K562 (cell line): ENCODE data around the gene DHCR7. TPM values are rescaled to one million over a fixed set of nuclear protein-coding genes. Genes with fewer than 3 reads are reported as not detected.
A peak's percentile ranks its signal among the peaks of the same experiment; 100 is the strongest.

ENCODE experiments used
- ATAC-seq: fragments of 200-7000 bp; cut with Tn5 transposase; 3 replicates; pipeline ENCODE4 v1.9.1; 2020; ENCODE audit warnings: moderate library complexity
- BruUV-seq: library from RNA; stranded (reverse); fragments of 400-500 nt; replicated peaks from 2 replicates; lab custom pipeline; 2021; lab: Mats Ljungman, UMichigan
- CTCF ChIA-PET: fragments of 300-600 bp; formaldehyde crosslinking; extraction: SDS; loops from one replicate; lab custom pipeline; 2021; ENCODE audit warnings: low intra/inter-chr PET ratio; lab: Yijun Ruan, JAX
- POLR2A ChIA-PET: fragments of 300-600, 350-650 bp; sonication (Branson Sonifier 250); formaldehyde crosslinking; extraction: SDS; loops from one replicate; lab custom pipeline; 2021; ENCODE audit warnings: antibody characterized with exemption, inconsistent platforms; lab: Yijun Ruan, JAX
- DNase-seq, 4 experiments: peaks; one replicate each; pipeline versions ENCODE4 v3.0.0 to v3.0.0-alpha.2; 2011 to 2018; ENCODE audit warnings: low spot score in 3 of 4, mixed read lengths in 3 of 4; ENCODE audit errors: extremely low read depth in 1 of 4
- FAIRE-seq: peaks from 2 replicates; lab custom pipeline; 2011; peaks lifted over from hg19 to GRCh38; lab: Jason Lieb, UNC
- H2AFZ ChIP-seq: 2 replicates; pipeline ENCODE4 v1.6.0; 2011; ENCODE audit warnings: low read depth, low read length, control low read depth, inconsistent platforms
- H3K27ac ChIP-seq: fragments of 200-600 bp; 3 replicates; pipeline ENCODE4 v1.8.0; 2011; ENCODE audit warnings: low read depth, mild to moderate bottlenecking, control low read depth, inconsistent platforms, low read length, moderate library complexity, mixed read lengths; ENCODE audit errors: extremely low read depth
- H3K27me3 ChIP-seq, 2 experiments: fragments of 300-600 bp in 1 of 2; 2 replicates in 1 of 2; 3 replicates in 1 of 2; pipeline versions ENCODE4 v1.6.0 to v1.8.0; 2011; ENCODE audit warnings: inconsistent platforms in 2 of 2, low read length in 2 of 2, mild to moderate bottlenecking in 1 of 2, mixed read lengths in 1 of 2, moderate library complexity in 1 of 2; ENCODE audit not compliant: control insufficient read depth in 2 of 2, insufficient read depth in 2 of 2
- H3K36me3 ChIP-seq: fragments of 300-600 bp; 3 replicates; pipeline ENCODE4 v1.8.0; 2011; ENCODE audit warnings: mild to moderate bottlenecking, low read length, inconsistent platforms; ENCODE audit not compliant: control insufficient read depth, insufficient read depth
- H3K4me1 ChIP-seq, 2 experiments: fragments of 200-600 bp in 1 of 2; replicated peaks in 1 of 2; 2 replicates in 1 of 2; 3 replicates in 1 of 2; pipeline versions ENCODE4 v1.5.1 to v1.8.0; 2011; ENCODE audit warnings: inconsistent platforms in 2 of 2, low read length in 2 of 2, mild to moderate bottlenecking in 1 of 2, mixed read lengths in 1 of 2, moderate library complexity in 1 of 2; ENCODE audit not compliant: control insufficient read depth in 2 of 2, insufficient read depth in 2 of 2
- H3K4me2 ChIP-seq: 2 replicates; pipeline ENCODE4 v1.6.1; 2011; ENCODE audit warnings: low read length, control low read depth, inconsistent platforms, mixed read lengths; ENCODE audit not compliant: insufficient read depth
- H3K4me3 ChIP-seq: fragments of 200-600 bp; sonication (generic), shearing (Covaris generic); 2 replicates; pipeline ENCODE4 v1.5.1; 2016; ENCODE audit warnings: control low read depth, inconsistent platforms
- H3K79me2 ChIP-seq: fragments of 200-600 bp; 3 replicates; pipeline ENCODE4 v1.8.0; 2011; ENCODE audit warnings: low read length, inconsistent platforms; ENCODE audit not compliant: control insufficient read depth, insufficient read depth
- H3K9ac ChIP-seq, 2 experiments: 2 replicates each; pipeline versions ENCODE4 v1.6.0 to v1.6.1; 2011; ENCODE audit warnings: low read depth in 2 of 2, low read length in 2 of 2, control low read depth in 1 of 2, inconsistent platforms in 1 of 2, mild to moderate bottlenecking in 1 of 2, mixed read lengths in 1 of 2; ENCODE audit not compliant: insufficient read depth in 1 of 2
- H3K9me1 ChIP-seq: one replicate; pipeline ENCODE4 v1.6.0; 2011; ENCODE audit warnings: inconsistent platforms, mild to moderate bottlenecking, low read length, moderate library complexity; ENCODE audit not compliant: control insufficient read depth, insufficient read depth
- H3K9me3 ChIP-seq: replicated peaks from 2 replicates; pipeline ENCODE4 v1.5.1; 2011; ENCODE audit warnings: low read depth, low read length, inconsistent platforms; ENCODE audit not compliant: control insufficient read depth, insufficient read depth
- H4K20me1 ChIP-seq: replicated peaks from 2 replicates; pipeline ENCODE4 v1.6.1; 2011; ENCODE audit warnings: low read length, inconsistent platforms, mixed read lengths; ENCODE audit not compliant: control insufficient read depth, insufficient read depth
- ARID1B ChIP-seq: fragments of 450-650 bp; IDR thresholded peaks from 2 replicates; pipeline ENCODE4 v1.6.1; 2016; ENCODE audit warnings: antibody characterized with exemption, mild to moderate bottlenecking, inconsistent platforms
- BCOR ChIP-seq: fragments of 450-650 bp; IDR thresholded peaks from 2 replicates; pipeline ENCODE4 v1.6.1; 2016
- CAMTA2 ChIP-seq: fragments of 250-450 bp; sonication (Bioruptor Pico); conservative IDR thresholded peaks from 2 replicates; pipeline ENCODE4 v1.5.1; 2022
- CREM ChIP-seq: IDR thresholded peaks from 2 replicates; pipeline ENCODE4 v1.6.1; 2014; ENCODE audit warnings: antibody characterized with exemption, low read depth
- DNMT1 ChIP-seq: fragments of 450-650 bp; IDR thresholded peaks from 2 replicates; pipeline ENCODE4 v1.6.1; 2016; ENCODE audit warnings: antibody characterized with exemption, mild to moderate bottlenecking
- FOXA3 ChIP-seq, 2 experiments: fragments of 450-650 bp in 1 of 2; sonication (generic) in 1 of 2; formaldehyde crosslinking; IDR thresholded peaks in 1 of 2; conservative IDR thresholded peaks in 1 of 2; 2 replicates each; pipeline versions ENCODE4 v1.4.0 to v1.8.0; 2020 to 2022; ENCODE audit warnings: mild to moderate bottlenecking in 2 of 2, missing genetic modification reagents in 1 of 2
- FOXO4 ChIP-seq: fragments of 450-650 bp; formaldehyde crosslinking; IDR thresholded peaks from 2 replicates; pipeline ENCODE4 v1.4.0; 2020; ENCODE audit warnings: mild to moderate bottlenecking, moderate library complexity
- HNRNPK ChIP-seq: fragments of 200-400 bp; formaldehyde crosslinking; IDR thresholded peaks from one replicate; pipeline ENCODE4 v1.6.1; 2018; ENCODE audit warnings: mild to moderate bottlenecking, low read depth, low read length; ENCODE audit not compliant: poor library complexity, severe bottlenecking
- MCM2 ChIP-seq: fragments of 450-650 bp; IDR thresholded peaks from 2 replicates; pipeline ENCODE4 v1.6.1; 2017; ENCODE audit warnings: low read depth, mild to moderate bottlenecking
- MTA2 ChIP-seq: fragments of 450-650 bp; IDR thresholded peaks from 2 replicates; pipeline ENCODE4 v1.6.1; 2016; ENCODE audit warnings: low read depth
- NEUROD1 ChIP-seq: fragments of 150-350 bp; IDR thresholded peaks from 2 replicates; pipeline ENCODE4 v1.6.1; 2014; ENCODE audit warnings: borderline replicate concordance, low read length, low read depth; ENCODE audit not compliant: partially characterized antibody
- NFATC3 ChIP-seq: fragments of 450-650 bp; IDR thresholded peaks from 2 replicates; pipeline ENCODE4 v1.6.1; 2017; ENCODE audit warnings: mild to moderate bottlenecking
- PHF8 ChIP-seq: fragments of 200-600 bp; sonication (generic); IDR thresholded peaks from 2 replicates; pipeline ENCODE4 v1.6.1; 2012; ENCODE audit warnings: mixed run types, mild to moderate bottlenecking, inconsistent platforms, low read length, moderate library complexity, borderline replicate concordance
- SMAD4 ChIP-seq: fragments of 250-450 bp; sonication (Bioruptor Pico); conservative IDR thresholded peaks from 2 replicates; pipeline ENCODE4 v1.8.0; 2021; ENCODE audit warnings: inconsistent platforms, mild to moderate bottlenecking, moderate library complexity
- ZNF146 ChIP-seq: IDR thresholded peaks from one replicate; pipeline ENCODE4 v1.6.1; 2018; ENCODE audit warnings: missing compliant biosample characterization; ENCODE audit not compliant: unreplicated experiment
- ZNF253 ChIP-seq: fragments of 250-450 bp; sonication (Bioruptor Pico); conservative IDR thresholded peaks from 2 replicates; pipeline ENCODE4 v1.6.1; 2021; ENCODE audit warnings: mild to moderate bottlenecking
- ZZZ3 ChIP-seq: fragments of 450-650 bp; IDR thresholded peaks from 2 replicates; pipeline ENCODE4 v1.6.1; 2016; ENCODE audit warnings: antibody characterized with exemption, mild to moderate bottlenecking, moderate library complexity
- WGBS: fragments of 100-300 bp; shearing (Covaris generic); methylation state at CpG from one replicate; pipeline ENCODE4 v1.1.6; 2016; ENCODE audit warnings: low coverage, mixed read lengths; ENCODE audit not compliant: insufficient coverage; ENCODE audit errors: missing lambda C conversion rate; 5-methylcytosine and 5-hydroxymethylcytosine counted together
- in situ Hi-C: fragments of 300-500 bp; cut with MboI; formaldehyde crosslinking; loops from 4 replicates; pipeline ENCODE4 v1.15.0; 2018; ENCODE audit warnings: inconsistent platforms, mixed read lengths
- intact Hi-C: fragments of 100-400 bp; cut with micrococcal nuclease; formaldehyde crosslinking; loops from 2 replicates; pipeline ENCODE4 v1.14.2; 2022
- polyA plus RNA-seq, 8 experiments: library from polyadenylated mRNA; depleted of rRNA in 4 of 8; stranded (reverse) in 5 of 8; unstranded in 3 of 8; fragments of >200 nt; fragmentation: Nextera tagmentation in 2 of 8; fragmentation: Illumina TruSeq in 1 of 8; extraction: Ambion mirVana in 2 of 8; extraction: Trizol in 1 of 8; gene quantifications; 2 replicates each; pipeline versions ENCODE4 v1.2.1 to v1.2.3, GENCODE V29; 2011 to 2014; ENCODE audit warnings: inconsistent platforms in 1 of 8, missing spikeins in 1 of 8
- total RNA-seq, 7 experiments: library from RNA; depleted of rRNA in 6 of 7; stranded (reverse); fragments of >200 nt in 6 of 7; fragmentation: Illumina TruSeq in 2 of 7; extraction: Trizol in 2 of 7; gene quantifications; 2 replicates each; pipeline versions ENCODE4 v1.2.1 to v1.2.3, GENCODE V29; 2011 to 2021; ENCODE audit warnings: low replicate concordance in 1 of 7
- TF ChIP-seq, protein P1 (sequence below): fragments of 450-650 bp; formaldehyde crosslinking; IDR thresholded peaks from 2 replicates; pipeline ENCODE4 v1.4.0; 2022; ENCODE audit warnings: mild to moderate bottlenecking, moderate library complexity
- TF ChIP-seq, protein P2 (sequence below): fragments of 250-450 bp; sonication (Bioruptor Pico); IDR thresholded peaks from 2 replicates; pipeline ENCODE4 v1.5.0; 2021
- TF ChIP-seq, protein P3 (sequence below): fragments of 450-650 bp; IDR thresholded peaks from 2 replicates; pipeline ENCODE4 v1.6.1; 2014; ENCODE audit warnings: low read depth, mild to moderate bottlenecking, moderate library complexity, borderline replicate concordance
- TF ChIP-seq, protein P4 (sequence below): sonication (generic); formaldehyde crosslinking; IDR thresholded peaks from 2 replicates; pipeline ENCODE4 v1.9.0; 2022; ENCODE audit warnings: mild to moderate bottlenecking, missing genetic modification reagents

The DHCR7 gene
- total and polyA plus RNA-seq, 9 of the 15 experiments (the other 6 are each of a cell fraction or from before 2014, with no cell fraction given), result 8.4 to 192 (median 82.4) TPM

DNA sequence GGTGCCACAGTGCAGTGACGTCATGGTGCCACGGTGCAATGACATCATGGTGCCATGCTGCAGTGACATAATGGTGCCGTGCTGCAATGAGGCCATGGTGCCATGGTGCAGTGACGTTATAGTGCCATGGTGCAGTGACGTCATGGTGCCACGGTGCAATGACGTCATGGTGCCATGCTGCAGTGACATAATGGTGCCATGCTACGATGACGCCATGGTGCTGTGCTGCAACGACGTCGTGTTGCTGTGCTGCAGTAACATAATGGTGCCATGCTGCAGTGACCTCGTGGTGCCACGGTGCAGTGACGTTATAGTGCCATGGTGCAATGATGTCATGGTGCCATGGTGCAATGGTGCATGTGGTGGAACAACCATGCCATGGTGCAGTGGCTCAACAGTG, 45.3 kb downstream of the DHCR7 start:
- in situ Hi-C loops (no loop called here), intact Hi-C loops (no loop called here)
- no peak for FAIRE-seq
- DNase-seq, result no peak
- H2AFZ ChIP-seq, result no peak overlapping the region
- no peak overlapping the region for H3K4me3 ChIP-seq
- no peaks in the 10 kb centered on the region for H3K9me1 ChIP-seq
- peaks cover 22 to 77% of the 10 kb centered on the region in 2 experiments; a peak in 4 of 5 replicates for H3K27me3 ChIP-seq
- whole genome bisulfite sequencing, result 2% methylated on average over 15 of the region's 15 CpGs
- no peak for ATAC-seq
- no peaks in the 10 kb centered on the region for H3K36me3 ChIP-seq
- ChIA-PET POLR2A (interaction anchor here (1.0 kb wide), 1 partner anchor 11 kb away, joined by 3 read pairs; no protein-coding TSS in a partner anchor), CTCF (no interaction called here)
- no peak overlapping the region for H3K27ac ChIP-seq
- no peaks in the 10 kb centered on the region; the same call in 1 of the 2 replicates for H4K20me1 ChIP-seq
- H3K9me3 ChIP-seq, result no peaks in the 10 kb centered on the region
- H3K9ac ChIP-seq, result no peak overlapping the region
- no TSS peak for BruUV-seq
- no peak overlapping the region for H3K4me2 ChIP-seq
- H3K4me1 ChIP-seq, result no peaks in the 10 kb centered on the region
- H3K79me2 ChIP-seq, result no peaks in the 10 kb centered on the region
- TF ChIP-seq CAMTA2, result no peak
- TF ChIP-seq, protein P1, sequence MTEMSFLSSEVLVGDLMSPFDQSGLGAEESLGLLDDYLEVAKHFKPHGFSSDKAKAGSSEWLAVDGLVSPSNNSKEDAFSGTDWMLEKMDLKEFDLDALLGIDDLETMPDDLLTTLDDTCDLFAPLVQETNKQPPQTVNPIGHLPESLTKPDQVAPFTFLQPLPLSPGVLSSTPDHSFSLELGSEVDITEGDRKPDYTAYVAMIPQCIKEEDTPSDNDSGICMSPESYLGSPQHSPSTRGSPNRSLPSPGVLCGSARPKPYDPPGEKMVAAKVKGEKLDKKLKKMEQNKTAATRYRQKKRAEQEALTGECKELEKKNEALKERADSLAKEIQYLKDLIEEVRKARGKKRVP (CRISPR knock-in tag), result no peak
- TF ChIP-seq PHF8, result no peak
- no peak for TF ChIP-seq NEUROD1
- TF ChIP-seq SMAD4 (CRISPR knock-in tag), result no peak
- no peak for TF ChIP-seq ZZZ3
- TF ChIP-seq FOXA3 (CRISPR knock-in tag; conservative IDR thresholded peaks at IDR 0.05 in 1 of 2, IDR thresholded peaks at IDR 0.05 in 1 of 2), result no peak
- no peak for TF ChIP-seq DNMT1
- no peak for TF ChIP-seq BCOR
- TF ChIP-seq FOXO4 (CRISPR knock-in tag), result no peak
- TF ChIP-seq, protein P2, sequence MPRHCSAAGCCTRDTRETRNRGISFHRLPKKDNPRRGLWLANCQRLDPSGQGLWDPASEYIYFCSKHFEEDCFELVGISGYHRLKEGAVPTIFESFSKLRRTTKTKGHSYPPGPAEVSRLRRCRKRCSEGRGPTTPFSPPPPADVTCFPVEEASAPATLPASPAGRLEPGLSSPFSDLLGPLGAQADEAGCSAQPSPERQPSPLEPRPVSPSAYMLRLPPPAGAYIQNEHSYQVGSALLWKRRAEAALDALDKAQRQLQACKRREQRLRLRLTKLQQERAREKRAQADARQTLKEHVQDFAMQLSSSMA (CRISPR knock-in tag), result no peak
- TF ChIP-seq, protein P3, sequence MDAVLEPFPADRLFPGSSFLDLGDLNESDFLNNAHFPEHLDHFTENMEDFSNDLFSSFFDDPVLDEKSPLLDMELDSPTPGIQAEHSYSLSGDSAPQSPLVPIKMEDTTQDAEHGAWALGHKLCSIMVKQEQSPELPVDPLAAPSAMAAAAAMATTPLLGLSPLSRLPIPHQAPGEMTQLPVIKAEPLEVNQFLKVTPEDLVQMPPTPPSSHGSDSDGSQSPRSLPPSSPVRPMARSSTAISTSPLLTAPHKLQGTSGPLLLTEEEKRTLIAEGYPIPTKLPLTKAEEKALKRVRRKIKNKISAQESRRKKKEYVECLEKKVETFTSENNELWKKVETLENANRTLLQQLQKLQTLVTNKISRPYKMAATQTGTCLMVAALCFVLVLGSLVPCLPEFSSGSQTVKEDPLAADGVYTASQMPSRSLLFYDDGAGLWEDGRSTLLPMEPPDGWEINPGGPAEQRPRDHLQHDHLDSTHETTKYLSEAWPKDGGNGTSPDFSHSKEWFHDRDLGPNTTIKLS, result no peak
- TF ChIP-seq NFATC3, result no peak
- no peak for TF ChIP-seq HNRNPK
- TF ChIP-seq ZNF146 (CRISPR knock-in tag), result no peak
- TF ChIP-seq MTA2, result no peak
- no peak for TF ChIP-seq ARID1B
- TF ChIP-seq, protein P4, sequence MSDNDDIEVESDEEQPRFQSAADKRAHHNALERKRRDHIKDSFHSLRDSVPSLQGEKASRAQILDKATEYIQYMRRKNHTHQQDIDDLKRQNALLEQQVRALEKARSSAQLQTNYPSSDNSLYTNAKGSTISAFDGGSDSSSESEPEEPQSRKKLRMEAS (CRISPR knock-in tag), result peak; percentile 43; the same call in 1 of the 2 replicates
- TF ChIP-seq CREM, result peak; percentile 85
- TF ChIP-seq ZNF253, result no peak
- no peak for TF ChIP-seq MCM2
